ENCODE data around the gene CLPTM1.
"Not testable (repeated sequence)": the region's sequence is repeated elsewhere in the genome, so short reads cannot be mapped to it uniquely, and the experiment has no call there.

CLPTM1 gene

DNA sequence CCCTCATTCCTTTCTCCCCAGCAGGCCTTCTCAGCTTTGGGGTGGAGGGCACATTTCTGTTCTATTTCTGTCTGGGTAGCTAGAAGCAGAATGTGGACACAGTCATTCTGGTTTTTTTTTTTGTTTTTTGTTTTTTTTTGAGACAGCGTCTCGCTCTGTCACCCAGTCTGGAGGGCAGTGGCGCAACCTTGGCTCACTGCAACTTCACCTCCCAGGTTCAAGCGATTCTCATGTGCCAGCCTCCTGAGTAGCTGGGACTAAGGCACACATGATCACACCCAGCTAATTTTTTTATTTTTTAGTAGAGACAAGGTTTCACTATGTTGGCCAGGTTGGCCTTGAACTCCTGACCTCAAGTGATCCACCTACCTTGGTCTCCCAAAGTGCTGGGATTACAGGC, 20.3 kb downstream of the CLPTM1 start:
- no peak for FAIRE-seq

DNA sequence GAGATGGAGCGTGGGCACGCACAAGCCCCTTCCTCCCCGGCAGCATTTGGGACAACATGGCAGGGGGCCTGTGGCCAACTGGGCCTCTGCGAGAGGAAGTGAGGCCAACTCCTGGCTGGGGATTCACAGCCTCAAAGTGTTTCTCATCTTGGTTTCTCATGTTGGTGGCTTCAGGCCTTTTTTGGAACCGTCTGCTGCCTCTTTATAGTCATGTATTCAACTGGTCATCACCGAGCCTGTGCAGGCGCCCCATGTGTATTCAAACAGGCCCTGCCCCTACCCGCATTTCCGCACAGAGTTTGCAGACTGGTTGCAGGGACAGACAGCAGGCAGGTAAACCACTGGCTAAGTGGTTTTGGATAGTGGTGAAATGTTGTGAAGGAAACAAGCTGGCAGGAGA, 28.8 kb downstream of the CLPTM1 start:
- no peak for FAIRE-seq

DNA sequence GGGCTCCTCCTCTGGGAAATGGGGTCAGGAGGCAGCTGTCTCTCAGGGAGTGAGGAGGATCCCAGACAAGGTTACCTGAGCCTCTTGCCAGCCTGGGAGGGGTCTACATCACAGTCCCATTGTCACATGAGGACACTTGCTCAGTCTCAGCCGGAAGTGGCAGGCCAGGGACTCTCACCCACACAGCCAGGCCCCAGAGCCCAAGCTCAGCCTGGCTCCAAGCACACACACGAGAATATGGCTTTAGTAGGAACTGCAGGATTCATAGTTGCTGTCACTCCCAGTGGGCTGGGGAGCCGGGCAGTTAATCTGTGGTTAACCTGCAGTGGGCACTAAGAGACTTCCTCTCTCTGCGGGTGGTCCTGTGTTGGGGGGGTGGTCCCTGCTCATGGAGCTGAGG, 30.3 kb downstream of the CLPTM1 start:
- FAIRE-seq: no peak

DNA sequence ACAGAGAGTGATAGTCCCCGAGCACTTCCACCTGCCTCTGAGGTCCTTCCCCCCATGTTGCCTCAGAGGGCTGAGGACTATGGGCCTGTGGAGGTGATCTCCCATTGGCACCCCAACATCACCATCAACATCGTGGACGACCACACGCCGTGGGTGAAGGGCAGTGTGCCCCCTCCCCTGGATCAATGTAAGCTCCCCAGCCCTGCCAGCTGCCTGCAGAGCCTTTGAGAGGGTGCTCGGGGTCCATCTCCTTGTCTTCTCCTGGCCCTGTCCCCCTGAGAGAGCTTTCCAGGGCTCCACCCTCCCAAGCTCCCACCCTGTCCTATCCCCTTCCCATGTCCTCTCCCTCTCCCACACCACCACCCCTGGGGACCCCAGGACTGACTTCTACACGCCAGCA, 31.2 kb downstream of the CLPTM1 start:
- FAIRE-seq: no peak

DNA sequence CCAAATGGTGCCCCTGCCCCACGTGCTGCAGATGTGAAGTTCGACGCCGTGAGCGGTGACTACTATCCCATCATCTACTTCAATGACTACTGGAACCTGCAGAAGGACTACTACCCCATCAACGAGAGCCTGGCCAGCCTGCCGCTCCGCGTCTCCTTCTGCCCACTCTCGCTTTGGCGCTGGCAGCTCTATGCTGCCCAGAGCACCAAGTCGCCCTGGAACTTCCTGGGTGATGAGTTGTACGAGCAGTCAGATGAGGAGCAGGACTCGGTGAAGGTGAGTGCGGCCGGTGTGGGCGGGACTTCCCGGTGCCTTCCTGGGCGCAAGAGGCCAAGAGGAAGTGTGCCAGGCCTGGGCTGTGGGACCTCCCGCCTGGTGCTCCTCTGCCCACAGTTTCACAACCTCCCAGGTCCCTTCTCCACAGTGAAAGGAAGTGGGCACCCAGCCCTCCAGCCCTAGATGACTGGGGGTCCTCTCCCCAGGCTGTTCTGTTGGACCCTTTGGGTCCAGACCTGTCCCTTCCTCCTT, 32.0 kb downstream of the CLPTM1 start:
- FAIRE-seq: no peak

DNA sequence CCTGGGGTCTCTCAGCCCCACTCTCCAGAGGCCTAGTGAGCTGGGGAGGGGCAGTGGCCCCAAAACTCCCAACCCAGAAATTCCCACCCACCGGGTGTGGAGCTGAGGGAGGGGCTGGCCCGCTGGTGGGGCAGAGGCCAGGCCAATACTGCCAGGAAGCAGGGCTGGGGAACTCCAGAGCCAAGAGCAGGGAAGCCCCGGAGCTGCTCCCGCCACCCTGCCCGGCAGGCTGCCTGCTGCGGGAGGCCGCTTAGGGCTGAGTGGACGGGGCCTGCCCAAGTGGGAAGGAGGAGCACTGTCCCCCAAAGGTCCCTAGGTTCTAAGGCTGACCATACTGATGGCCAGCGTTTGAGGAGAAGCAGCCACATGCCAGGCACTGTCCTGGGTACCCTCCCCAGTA, 33.1 kb downstream of the CLPTM1 start:
- FAIRE-seq: no peak

DNA sequence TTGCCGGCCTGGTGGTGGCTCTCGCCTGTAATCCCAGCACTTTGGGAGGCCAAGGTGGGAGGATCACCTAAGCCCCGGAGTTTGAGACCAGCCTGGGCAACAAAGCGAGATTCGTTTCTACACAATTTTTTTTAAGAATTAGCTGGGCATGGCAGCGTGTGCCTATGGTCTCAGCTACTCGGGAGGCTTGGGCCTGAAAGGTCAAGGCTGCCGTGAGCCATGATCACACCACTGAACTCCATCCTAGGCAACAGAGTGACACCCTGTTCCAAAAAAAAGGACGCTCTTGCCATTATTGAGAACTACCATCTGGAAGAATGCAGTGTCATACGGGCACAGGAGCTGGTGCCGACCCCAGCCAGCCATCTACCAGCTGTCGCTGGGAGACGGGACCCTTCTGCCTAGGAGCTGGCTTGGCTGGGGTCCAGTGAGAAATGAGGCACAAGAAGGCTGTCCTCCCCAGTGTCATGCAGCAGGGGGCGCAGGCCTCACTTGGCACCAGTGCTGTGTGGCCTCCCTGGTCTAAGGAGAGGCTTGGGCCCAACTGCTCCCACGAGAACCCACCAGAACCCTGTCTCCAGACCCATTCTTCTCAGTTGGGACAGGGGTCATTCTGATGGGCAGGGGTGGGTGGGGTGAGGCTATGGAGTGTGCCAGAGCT, 33.8 kb downstream of the CLPTM1 start:
- FAIRE-seq: no peak

DNA sequence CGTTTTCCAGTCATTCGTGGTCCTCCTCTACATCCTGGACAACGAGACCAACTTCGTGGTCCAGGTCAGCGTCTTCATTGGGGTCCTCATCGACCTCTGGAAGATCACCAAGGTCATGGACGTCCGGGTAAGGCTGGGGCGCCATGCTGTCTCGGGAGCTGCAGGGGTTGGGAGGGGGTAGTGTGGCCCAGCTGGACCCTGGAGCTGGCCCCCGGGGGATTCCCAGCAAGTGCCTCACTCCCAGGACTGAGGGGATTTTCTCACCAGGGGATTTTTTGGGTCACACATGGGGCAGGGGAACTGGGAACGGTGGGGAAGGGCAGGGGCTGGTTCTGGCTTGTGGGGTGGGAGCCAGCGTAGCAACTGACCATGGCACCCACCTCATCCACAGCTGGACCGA, 35.3 kb downstream of the CLPTM1 start:
- no peak for FAIRE-seq

DNA sequence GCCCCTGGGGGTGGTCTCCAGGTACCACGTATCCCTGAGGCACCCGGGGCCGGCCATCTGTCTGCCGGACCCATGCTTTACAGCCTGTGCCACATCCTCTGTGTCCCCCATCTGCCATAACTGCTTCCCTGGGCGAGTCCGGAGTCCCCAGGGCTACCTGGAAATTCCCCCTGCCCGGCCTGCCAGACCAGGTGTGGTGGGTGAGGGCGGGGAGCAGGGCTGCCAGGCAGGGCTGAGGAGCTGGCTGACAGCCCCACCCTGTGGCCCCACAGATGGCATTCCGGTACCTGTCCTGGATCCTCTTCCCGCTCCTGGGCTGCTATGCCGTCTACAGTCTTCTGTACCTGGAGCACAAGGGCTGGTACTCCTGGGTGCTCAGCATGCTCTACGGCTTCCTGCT, 35.8 kb downstream of the CLPTM1 start:
- no peak for FAIRE-seq

DNA sequence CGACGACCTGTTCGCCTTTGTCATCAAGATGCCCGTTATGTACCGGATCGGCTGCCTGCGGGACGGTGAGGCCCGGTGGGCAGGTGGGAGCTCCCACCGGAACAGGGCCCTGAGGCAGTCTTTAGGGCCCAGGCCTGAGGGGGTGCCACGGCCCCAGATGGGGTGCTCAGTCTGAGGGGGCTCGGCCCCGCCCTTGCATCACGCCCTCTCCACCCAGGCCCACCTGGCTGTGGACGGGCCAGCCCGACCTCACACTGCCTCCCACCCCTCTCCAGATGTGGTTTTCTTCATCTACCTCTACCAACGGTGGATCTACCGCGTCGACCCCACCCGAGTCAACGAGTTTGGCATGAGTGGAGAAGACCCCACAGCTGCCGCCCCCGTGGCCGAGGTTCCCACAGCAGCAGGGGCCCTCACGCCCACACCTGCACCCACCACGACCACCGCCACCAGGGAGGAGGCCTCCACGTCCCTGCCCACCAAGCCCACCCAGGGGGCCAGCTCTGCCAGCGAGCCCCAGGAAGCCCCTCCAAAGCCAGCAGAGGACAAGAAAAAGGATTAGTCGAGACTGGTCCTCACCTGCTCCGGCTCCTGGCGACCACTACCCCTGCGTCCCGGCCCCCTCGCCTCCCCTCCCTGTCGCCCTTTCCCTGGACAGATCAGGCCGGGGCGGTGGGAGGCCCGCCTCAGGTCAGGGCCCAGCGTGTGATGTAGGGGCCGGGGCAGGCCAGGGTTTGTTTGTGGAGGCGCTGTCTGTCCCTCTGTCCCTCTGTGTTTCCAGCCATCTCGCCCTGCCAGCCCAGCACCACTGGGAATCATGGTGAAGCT, 37.4 kb downstream of the CLPTM1 start:
- FAIRE-seq: no peak

DNA sequence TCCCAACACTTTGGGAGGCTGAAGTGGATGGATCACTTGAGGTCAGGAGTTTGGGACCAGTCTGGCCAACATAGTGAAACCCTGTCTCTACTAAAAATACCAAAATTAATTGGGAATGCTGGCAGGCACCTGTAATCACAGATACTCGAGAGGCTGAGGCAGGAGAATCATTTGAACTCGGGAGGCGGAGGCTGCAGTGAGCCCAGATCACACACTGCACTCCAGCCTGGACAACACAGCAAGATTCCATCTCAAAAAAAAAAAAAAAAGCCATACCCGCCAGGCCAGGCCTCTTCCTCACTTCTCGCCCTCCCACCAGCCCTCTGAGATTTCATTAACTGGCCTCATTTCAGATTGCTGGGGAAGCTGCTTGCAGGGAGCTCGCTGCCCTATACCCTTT, 38.3 kb downstream of the CLPTM1 start:
- FAIRE-seq: no peak

DNA sequence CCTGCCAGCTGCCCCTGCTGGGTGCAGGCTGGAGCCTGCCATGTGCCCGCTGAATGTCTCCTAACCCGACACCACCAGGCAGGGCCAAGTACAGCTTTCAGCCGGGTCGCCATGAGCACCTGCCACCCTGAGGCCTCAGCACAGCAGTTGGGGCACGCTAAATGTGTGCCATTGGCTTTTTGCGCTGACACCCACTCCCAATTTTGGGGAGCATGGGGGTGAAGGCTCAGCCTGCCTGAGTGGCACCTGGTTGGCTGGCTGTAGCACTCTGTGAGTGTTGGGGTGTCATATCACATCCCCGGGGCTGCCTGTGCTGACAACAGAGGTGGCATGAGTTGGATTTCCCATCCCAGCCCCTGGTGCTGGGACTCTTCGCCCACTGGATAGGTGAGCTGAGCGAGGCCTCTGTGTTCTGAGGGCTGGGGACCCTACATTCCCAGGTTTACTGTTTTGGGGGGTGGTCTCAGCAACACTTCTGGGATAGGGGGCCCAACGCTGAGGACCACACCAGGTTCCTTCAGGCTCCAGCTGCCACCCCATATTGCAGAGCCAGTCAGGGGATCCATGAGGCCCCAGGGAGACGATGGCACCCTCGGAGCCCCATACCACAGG, 38.9 kb downstream of the CLPTM1 start:
- FAIRE-seq: no peak

DNA sequence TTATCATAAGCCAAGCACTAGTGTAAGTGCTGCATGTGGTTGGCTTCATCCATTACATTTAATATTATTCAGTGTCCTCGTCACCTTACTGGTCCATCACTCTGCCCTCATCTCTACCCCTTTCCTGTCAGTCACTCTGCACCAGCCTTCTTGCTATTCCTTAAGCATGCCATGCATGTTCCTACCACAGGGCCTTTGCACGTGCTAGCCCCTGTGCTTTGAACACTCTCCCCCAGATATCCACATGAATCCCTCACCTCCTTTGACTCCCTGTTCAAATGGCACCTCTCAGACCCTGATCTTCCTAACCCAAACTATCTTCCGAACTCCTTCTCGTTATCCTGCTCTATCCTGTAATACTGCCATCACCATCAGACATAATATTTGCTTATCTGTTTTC, 42.8 kb downstream of the CLPTM1 start:
- no peak for FAIRE-seq

DNA sequence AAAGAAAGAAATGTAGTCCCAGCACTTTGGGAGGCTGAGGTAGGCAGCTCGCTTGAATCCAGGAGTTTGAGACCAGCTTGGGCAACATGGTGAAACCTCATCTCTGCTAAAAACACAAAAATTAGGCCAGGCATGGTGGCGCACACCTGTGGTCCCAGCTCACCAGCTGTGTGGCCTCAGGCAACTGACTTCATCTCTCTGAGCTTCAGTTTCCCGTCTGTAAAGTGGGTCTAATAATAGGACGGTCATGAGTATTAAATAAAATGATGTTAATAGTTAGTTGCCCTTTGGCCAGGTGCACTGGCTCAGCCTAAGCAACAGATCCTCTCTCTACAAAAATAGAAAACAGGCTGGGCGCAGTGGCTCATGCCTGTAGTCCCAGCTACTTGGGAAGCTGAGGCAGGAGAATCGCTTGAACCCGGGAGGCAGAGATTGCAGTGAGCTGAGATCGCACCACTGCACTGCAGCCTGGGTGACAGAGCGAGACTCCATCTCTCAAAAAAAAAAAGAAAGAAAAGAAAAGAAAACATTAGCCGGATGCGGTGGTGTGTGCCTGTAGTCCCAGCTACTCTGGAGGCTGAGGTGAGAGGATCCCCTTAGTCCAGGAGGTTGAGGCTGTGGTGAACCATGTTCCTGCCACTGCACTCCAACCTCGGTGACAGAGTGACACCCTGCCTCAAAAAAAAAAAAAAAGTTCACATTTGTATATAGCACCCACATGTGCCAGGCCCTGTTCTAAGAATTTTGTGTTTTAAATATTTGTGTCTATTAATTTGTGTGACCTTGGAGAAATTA, 44.1 kb downstream of the CLPTM1 start:
- FAIRE-seq: not testable (repeated sequence)

DNA sequence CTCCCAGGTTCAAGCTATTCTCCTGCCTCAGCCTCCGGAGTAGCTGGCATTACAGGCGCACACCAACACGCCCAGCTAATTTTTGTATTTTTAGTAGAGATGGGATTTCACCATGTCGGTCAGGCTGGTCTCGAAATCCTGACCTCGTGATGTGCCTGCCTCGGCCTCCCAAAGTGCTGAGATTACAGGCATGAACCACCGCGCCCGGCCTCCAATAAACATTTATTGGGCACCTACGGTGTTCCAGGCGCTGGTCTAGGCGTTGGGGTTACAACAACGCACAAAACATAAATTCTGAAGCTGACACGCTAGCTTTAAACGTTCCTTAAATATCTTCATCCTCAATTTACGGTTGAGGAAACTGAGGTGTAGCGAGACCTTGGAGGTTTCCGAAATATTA, 45.5 kb downstream of the CLPTM1 start:
- FAIRE-seq: not testable (repeated sequence)

DNA sequence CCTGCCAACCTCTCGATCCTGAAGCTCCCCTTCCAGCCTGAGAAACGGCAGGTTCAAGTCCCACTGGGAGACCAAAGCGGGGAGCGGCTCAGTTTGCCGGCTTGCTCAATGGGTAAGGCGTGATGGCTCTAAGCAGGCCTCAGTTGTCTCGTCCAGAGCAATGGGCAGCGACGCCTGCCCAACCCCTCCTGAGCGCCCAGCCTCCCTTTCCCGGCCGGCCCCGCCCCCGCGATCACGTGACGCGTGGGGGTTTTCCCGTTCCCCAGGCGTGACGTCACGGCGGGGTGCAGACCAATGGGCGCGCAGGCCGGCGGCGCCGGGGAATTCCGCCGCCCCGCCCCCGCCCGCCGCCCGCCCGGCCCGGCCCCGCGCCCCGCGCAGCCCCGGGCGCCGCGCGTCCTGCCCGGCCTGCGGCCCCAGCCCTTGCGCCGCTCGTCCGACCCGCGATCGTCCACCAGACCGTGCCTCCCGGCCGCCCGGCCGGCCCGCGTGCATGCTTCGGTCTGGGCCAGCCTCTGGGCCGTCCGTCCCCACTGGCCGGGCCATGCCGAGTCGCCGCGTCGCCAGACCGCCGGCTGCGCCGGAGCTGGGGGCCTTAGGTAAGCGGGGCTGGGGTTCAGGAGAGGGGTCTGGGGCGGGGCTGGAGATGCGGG, 46.0 kb downstream of the CLPTM1 start, which contains the start of gene RELB:
TSS of gene RELB (plus strand) at position 378 of the 653 bp plus-strand sequence. CDS start at position 494, 116 bp downstream.
- FAIRE-seq: no peak

DNA sequence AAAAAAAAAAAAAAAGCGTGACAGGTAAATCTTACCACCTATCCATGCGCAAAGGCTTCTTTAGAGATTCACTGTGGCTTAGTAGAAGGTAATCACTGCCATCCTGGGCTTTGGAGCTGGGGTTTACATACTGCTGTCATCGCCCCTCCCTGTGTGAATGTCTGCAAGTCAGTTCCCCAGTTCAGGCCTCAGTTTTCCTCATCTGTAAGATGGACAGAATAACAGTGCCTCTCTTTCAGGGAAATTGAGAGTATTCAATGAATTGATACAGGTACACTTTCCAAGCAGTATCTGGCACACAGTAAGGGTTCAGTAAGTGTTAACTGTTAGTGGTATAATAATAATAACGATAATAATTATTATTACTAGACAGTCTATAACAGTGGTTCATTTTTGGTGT, 48.3 kb downstream of the CLPTM1 start:
- no peak for FAIRE-seq

DNA sequence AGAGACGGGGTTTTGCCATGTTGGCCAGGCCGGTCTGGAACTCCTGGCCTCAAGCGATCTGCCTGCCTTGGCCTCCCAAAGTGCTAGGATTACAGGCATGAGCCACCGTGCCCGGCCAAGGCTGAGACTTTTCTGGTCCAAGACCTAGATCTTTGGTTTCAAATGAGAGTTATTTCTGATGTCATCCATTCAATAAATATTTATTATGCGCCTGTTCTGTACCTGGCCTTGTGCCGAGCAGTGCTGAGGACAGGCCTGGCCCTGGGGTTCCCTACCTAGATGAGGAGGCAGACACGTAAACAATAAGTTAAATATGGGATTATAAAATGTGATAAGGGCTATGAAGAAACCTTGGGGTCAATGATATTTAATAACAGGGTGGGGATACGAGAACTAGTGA, 50.6 kb downstream of the CLPTM1 start:
- no peak for FAIRE-seq

DNA sequence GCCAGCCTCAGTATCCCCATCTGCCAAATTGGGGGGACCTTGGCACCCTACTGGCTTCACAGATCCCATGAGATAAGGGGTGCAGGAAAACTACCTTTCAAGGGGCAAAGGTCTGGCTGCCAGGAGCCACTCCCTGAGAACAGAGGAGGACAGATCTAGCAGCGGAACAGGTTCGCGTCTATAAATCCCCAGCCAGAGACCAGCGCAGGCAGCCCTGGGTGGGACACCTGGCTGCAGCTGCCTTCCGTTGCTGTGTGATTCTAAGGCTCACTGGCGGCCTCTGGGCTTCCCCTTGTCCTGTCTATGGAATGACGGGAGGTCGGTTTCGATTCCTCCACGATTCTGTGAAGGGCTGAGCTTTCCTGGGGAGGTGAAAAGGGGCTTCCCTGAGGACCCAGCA, 53.4 kb downstream of the CLPTM1 start:
- FAIRE-seq: no peak

DNA sequence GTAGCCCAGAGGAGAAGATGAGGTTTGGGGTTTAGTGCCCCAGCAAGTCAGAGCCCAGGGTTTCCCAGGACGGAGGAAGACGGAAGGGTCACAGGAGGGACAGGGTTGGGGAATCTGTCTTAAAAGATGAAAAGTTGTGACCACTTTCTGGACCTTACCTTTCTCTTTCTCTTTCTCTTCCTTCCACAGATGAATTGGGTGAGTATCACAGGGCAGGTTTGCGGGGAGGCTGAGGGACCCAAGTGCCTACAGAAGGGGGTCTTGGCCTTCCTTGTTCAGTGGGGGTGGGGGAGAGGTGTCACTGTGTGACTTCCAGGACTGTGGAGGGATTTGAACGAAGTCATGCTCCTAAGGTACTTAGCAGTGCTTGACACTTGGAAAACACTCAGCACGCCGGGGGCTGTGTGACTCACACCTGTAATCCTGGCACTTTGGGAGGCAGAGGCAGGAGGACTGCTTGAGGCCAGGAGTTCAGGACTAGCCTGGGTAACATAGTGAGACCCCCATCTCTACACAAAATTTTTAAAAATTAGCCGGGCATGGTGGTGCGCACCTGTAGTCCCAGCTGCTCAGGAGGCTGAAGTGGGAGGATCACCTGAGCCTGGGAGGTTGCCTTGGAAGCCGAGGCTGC, 54.6 kb downstream of the CLPTM1 start:
- FAIRE-seq: no peak

DNA sequence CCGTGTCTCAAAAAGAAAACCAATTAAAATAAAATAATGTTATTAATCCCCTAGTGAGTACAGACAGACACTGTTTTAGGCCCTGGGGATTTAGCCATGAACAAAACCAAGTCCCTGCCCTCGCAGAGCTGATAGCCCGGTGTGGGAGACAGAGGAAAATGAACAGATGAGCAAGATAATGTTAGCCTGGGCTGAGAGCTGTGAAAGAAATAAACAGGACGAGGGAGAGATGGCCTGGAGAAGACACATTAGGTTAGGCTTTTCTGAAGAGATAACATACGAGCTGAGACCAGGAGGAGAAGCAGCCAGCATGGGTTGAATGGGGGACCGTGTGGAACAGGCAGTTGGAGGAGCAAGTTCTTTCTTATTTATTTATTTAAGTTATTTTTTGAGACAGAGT, 55.1 kb downstream of the CLPTM1 start:
- FAIRE-seq: no peak

DNA sequence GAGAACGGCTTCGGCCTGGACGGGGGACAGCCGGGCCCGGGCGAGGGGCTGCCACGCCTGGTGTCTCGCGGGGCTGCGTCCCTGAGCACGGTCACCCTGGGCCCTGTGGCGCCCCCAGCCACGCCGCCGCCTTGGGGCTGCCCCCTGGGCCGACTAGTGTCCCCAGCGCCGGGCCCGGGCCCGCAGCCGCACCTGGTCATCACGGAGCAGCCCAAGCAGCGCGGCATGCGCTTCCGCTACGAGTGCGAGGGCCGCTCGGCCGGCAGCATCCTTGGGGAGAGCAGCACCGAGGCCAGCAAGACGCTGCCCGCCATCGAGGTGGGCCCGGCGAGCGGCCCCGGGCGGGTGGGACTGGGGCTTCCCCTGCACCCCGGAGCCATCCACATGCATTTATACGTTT, 56.8 kb downstream of the CLPTM1 start:
- FAIRE-seq: no peak

Measured in colon (tissue), 2 donors.